Embryonic facial prominence (tissue), 1 donor: ENCODE measurements around the gene CDK4.
"Not testable (repeated sequence)": the region's sequence is repeated elsewhere in the genome, so short reads cannot be mapped to it uniquely, and the experiment has no call there.

Experiments
- DNase-seq: peaks from one replicate; pipeline ENCODE4 v3.0.0-alpha.2; 2016; ENCODE audit errors: extremely low spot score

Gene CDK4

GRCh38 chr12:57751788-57752667, at the start of gene CDK4:
Gene CDK4, minus strand, starts transcription at chr12:57752310. Its CDS starts 593 bp downstream, at chr12:57751717.
- peak; percentile 99 for DNase-seq

DNA sequence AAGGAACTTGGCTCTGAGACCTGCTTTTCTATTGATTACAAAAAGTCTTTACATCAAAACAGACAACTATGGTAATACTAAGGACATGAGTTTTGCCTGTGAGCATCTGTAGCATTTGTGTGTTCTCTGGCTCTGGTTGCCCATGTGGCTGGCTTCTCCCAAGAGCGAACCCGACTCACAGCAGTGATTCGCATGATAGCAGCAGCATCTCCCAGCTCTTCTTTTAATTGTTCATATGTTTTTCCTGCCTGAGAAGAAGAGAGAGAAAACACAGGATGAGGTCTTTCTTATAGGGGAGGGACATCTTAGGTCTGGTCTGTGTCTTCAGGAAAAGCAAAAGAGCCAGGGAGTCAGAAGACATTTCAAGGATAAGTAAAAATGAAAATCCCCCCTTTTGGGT, 48.9 kb upstream of the CDK4 start:
- DNase-seq, result no peak

DNA sequence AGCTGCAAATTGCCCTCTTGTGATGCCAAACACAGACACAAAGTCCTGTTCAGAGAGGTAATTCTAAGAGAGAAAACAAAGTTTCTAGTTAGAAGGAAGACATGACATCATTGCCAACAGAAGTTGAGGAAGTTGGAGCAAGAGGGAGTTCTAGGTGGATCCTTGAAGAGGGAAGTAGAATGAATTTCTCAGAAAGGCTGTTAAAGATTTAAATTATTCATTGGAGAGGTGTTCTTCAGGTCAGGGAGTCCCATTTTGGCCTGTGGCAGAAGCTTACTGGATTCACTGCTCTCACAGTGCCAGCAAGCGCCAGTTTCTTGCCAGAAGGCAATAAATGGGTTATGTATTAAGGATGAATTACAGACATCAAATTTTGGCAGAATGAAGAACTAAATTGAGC, 45.8 kb upstream of the CDK4 start:
- DNase-seq, result no peak

GRCh38 chr12:57796996-57797395, 44.9 kb upstream of the CDK4 start:
- DNase-seq, result no peak

DNA sequence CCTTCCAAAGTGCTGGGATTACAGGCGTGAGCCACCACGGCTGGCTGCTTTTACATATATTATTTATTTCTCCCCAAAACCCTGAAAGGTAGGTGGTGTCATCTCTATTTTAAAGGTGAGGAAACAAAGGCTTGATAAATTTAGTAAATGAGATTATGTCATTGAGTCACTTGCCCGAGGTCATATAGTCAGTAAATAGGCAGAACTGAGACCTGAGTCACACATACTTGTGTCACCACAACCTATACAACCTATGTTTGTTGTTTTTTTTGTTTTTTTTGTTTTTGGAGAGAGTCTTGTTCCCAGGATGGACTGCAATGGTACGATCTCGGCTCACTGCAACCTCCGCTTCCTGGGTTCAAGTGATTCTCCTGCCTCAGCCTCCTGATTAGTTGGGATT, 43.2 kb upstream of the CDK4 start:
- no peak for DNase-seq

GRCh38 chr12:57793920-57794319, 41.8 kb upstream of the CDK4 start:
- no peak for DNase-seq

- DNase-seq, result no peak
Measured at GRCh38 chr12:57783861-57784260, 31.8 kb upstream of the CDK4 start.

- DNase-seq, result no peak
Measured at GRCh38 chr12:57783466-57783801, 31.3 kb upstream of the CDK4 start.

DNA sequence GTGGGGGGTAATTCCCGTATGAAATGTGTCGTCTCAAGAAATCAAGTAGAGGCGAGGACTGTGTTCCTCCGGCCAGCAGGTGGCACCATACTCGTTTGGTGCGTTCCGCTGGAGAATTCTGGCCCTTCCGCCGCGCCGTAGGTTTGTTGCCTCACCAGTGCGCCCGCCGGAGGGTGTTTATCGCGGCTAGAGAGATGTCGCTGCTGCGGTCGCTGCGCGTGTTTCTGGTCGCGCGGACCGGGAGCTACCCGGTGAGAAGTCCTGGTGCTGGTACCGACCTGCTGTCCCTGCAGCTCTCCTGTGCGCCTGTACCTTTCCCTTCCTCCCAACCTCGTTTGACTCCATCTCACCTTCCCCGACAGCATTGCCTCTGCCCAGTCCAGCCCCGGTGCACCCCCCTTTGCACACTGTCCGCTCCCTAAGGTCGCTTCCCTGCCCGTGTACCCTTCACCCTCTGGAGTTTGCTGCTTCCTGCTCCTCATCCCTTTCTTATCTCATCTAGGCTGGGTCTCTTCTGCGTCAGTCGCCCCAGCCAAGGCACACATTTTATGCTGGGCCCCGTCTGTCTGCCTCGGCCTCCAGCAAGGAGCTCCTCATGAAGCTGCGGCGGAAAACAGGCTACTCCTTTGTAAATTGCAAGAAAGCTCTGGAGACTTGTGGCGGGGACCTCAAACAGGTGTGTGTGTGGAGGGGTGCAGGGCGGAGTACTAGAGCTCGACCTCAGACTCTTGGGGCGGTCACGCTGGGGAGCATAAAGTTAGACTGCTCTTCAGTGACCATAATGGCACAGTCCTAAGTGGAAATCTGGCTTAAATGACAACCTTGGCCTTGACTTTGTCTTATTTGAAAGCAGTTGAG, 30.7 kb upstream of the CDK4 start, which contains the start of gene TSFM:
TSFM (plus strand) TSS at position 180 of the 858 bp plus-strand sequence; CDS start at position 195, 15 bp downstream.
- DNase-seq, result peak; percentile 88

DNA sequence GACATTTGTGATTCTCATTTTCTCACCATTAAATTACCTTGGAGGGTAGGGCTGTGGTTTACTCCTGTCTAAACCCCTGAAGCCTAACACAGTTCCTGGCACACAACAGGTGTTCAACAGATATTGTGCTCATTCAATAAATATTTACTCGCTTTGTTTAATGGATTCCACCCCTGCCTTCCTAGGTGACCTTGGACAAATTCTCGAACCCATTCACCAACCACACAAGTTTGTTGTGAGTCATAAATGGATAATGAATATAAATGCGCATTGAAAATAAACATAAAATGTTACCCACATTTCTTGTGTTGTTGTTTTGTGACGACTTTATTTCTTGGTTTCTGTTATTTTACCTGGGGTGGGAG, 30.1 kb upstream of the CDK4 start:
- DNase-seq, result no peak

DNA sequence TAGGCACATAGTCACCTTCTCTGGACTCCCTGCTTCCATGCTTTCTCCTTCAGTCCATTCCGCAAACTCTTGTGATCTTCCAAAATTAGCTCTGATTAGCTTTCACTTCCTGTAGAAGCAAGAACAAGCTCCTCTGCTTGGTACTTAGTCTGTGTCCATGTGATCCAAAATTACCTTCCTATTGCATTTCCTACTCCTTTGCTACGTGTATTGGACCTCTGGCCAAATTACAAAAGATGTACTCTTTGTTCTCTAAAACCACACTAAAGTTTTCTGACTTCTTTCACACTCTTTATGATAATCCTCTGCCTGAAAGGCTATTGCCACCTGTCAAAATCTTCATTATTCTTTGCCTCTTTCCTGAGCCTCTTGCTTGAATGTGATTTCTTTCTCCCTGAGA, 29.7 kb upstream of the CDK4 start:
- DNase-seq, result no peak

- no peak for DNase-seq
Measured at GRCh38 chr12:57781244-57781643, 29.1 kb upstream of the CDK4 start.

GRCh38 chr12:57780284-57780897, 28.3 kb upstream of the CDK4 start:
- DNase-seq, result no peak

DNA sequence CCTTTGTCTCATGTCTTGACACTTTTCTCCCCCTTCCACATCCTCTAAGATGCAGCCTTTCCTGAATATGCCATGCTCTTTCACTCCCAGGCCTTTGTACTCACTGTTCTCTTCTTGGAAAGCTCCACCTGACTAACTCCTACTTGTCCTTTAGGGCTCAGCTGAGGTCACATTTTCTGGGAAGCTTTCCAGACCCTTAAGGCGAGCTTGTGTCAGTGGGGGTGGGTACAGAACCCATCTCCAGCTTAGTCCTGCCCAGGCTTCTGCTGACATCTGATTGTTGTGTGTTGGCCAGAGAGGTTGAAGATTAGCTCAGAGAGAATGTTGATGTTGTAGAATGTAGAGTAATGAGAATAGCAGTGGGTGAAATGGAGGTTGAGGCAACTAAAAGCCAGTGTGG, 27.6 kb upstream of the CDK4 start:
- no peak for DNase-seq

DNA sequence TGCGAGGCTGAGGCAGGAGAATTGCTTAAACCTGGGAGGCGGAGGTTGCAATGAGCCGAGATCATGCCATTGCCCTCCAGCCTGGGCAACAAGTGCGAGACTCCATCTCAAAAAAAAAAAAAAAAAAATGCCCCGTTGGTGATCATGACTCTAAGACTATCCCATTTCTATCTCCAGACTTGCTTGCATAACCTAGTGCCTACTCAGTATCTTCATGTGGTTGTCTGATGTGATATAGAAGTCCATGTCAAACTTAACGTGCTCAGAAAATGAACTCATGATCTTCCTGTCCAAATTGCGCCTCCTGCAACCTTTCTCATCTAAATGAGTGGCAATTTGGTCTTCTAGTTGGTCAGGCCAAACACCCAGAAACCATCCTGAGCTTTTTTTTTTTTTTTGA, 25.8 kb upstream of the CDK4 start:
- no peak for DNase-seq

DNA sequence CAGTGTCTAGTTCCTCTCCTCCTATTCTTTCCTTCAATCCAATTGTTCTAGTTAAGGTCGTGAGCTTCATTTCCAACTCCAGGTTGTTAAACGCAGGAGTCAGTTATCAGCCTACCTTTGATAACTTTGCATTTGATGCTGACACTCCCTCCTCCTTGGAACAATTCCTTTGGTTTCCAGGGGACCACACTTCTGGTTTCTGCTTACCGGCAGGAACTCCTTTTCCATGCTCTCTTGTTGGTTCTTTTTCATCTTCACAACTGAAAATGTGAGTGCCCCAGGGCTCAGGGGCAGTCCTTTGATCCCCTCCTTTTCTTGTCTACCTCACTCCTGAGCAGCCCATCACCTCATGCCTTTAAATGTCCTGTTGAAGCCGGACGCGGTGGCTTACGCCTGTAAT, 25.3 kb upstream of the CDK4 start:
- no peak for DNase-seq

DNA sequence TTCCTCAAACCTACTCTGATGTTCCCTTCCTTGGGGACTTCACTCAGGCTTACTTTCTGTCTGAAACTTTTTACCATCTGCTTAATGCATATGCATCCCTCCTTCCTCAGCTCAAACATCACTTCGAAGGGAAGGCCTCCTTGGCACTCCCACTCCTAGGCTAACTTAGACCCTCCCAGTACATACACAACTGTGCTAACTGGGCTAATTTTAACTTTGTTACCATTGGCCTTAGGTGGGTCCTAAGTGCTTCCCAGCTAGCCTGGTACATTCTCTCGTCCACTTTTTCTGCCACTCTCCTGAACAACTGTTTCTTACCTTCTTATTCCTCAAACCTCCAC, 24.1 kb upstream of the CDK4 start:
- DNase-seq, result no peak

DNA sequence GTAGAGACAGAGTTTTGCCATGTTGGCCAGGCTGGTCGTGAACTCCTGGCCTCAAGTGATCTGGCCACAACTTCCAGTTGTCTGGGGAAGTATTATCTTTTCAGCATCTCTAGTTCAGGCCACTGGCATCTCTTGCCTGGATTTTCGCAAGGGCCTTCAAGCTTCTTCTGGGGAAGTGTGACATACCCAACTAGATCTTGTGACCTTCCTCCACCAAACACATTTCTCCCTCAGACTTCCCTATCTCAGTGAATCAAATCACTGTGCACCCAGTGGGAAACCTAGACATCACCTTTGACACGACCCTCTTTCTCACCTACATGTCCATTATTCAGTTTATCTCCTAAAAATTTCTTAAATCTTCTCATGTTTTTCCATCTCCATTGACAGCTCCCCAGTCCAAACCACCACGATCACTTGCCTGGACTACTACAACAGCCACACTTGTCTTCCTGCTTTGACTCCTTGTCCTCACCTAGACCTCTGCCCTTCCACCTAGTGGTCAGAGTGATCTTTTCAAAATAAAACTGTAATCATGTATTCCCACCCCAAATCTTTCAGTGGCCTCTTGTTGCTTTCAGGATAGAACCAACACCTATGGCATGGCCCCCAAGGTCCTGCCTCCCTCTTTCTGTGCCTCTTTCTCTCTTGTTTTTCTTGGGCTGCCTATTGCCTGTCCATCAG, 23.6 kb upstream of the CDK4 start:
- no peak for DNase-seq

- DNase-seq, result no peak
Measured at GRCh38 chr12:57775044-57775443, 22.9 kb upstream of the CDK4 start.

GRCh38 chr12:57774634-57775033, 22.5 kb upstream of the CDK4 start:
- DNase-seq, result not testable (repeated sequence)

- DNase-seq, result no peak
Measured at GRCh38 chr12:57772429-57773322, 20.6 kb upstream of the CDK4 start, which contains the start of gene EEF1AKMT3. Gene EEF1AKMT3, plus strand, starts transcription at chr12:57772614. Its CDS starts 111 bp downstream, at chr12:57772725.
